Smooth muscle cell of the coronary artery (primary cell): ENCODE results near the gene ZNF177. TPM values are rescaled to one million over a fixed set of nuclear protein-coding genes. Genes with fewer than 3 reads are reported as not detected.

Source experiments
- total RNA-seq: library from RNA; depleted of rRNA; stranded (reverse); fragments of >200 nt; gene quantifications from 2 replicates; pipeline ENCODE4 v1.2.3, GENCODE V29; 2014; ENCODE audit warnings: low replicate concordance

Gene ZNF177
- total RNA-seq = 1.1 and 1.4 TPM in 2 replicates

DNA sequence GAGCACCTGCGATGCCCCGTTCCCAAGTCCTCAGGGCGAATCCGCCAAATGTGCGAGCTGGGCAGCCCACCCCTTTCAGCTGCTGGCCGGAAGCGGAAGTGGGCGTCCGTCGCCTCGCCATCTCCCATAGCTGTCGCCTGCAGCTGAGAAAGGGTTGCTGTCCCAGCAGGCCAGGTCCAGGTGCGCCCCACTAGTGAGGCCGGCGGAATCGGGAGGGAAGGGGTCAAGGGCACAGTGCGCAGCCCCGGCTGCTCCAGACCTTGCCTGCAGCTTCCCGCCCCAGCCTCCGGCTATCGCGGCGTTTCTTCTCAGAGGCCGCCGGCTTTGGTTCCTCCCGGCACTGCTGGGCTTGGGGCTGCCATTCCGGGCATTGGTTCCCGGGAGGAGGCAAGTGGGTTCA is at the start of gene ZNF177:
Gene ZNF177, plus strand, starts transcription at position 109 of the 400 bp plus-strand sequence. CDS start 15,299 bp downstream, outside the sequence.

DNA sequence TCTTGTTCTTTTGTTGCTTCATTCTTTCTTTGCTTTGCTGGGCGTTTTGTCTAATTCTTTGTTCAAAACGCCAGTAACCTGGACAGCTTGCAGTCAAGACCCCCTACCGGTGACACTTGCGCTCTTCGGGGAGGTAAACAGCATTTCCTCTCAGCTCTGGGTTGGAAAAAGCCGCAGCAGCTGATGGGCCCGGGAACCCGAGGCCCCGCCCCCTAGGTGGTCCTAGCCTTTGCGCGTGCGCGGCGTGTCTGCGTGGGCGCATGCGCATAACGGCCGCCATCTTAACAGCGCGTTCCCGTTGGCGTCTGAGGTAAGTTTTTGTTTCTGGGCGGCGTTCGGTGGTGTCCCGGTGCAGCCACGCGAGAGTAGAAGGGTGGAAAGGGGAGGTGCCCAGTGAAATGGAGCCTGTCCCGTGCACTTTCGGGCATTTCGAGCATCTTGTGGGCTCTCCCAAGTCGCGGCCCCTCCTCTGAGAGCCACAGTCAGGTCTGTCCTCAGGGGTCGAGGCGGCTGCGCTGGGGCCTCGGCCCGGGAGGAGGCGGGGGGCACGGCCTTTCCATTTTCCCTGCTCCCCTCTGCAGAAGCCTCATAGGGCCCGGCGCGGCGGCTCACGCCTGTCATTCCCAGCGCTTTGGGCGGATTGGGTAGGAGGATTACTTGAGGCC is 38.8 kb upstream of the ZNF177 start, which contains the start of gene ZNF559:
Gene ZNF559, plus strand, starts transcription at position 261 of the 665 bp plus-strand sequence. CDS start 14,371 bp downstream, outside the sequence.

Other genes with a start within 250 kb of the ZNF177 start
- gene OR7G1, start 247.2 kb upstream of the ZNF177 start, total RNA-seq = not detected in 2 replicates
- gene OR7G3, start 236.1 kb upstream of the ZNF177 start, total RNA-seq = not detected in 2 replicates
- 11.7 and 12.1 TPM in 2 replicates for gene ZNF317, start 222.6 kb upstream of the ZNF177 start, total RNA-seq
- gene OR7D2, start 184.0 kb upstream of the ZNF177 start, total RNA-seq = not detected in 2 replicates
- not detected in 2 replicates for gene OR7D4, start 143.4 kb upstream of the ZNF177 start, total RNA-seq
- not detected in 2 replicates for gene OR7E24, start 112.1 kb upstream of the ZNF177 start, total RNA-seq
- 2.9 and 12.6 TPM in 2 replicates for gene ZNF699, start 53.2 kb upstream of the ZNF177 start, total RNA-seq
- gene ZNF559, start 38.8 kb upstream of the ZNF177 start, total RNA-seq = 11.0 and 11.4 TPM in 2 replicates
- 8.2 and 8.7 TPM in 2 replicates for gene ZNF266, start 72.6 kb downstream of the ZNF177 start, total RNA-seq
- under 0.01 and 1.3 TPM in 2 replicates for gene ZNF560, start 135.6 kb downstream of the ZNF177 start, total RNA-seq
- 14.6 and 16.7 TPM in 2 replicates for gene ZNF426, start 175.6 kb downstream of the ZNF177 start, total RNA-seq
- gene ZNF121, start 221.5 kb downstream of the ZNF177 start, total RNA-seq = 27.6 and 39.5 TPM in 2 replicates